Endometrial microvascular endothelial cells (primary cell): ENCODE measurements around the gene ZNF177. TPM values are rescaled to one million over a fixed set of nuclear protein-coding genes. Genes with fewer than 3 reads are reported as not detected.
"Not testable (repeated sequence)": the region's sequence is repeated elsewhere in the genome, so short reads cannot be mapped to it uniquely, and the experiment has no call there.

ENCODE experiments used
- in situ Hi-C: cut with HindIII; loops from 2 replicates; pipeline ENCODE4 v1.10.0; 2017; ENCODE audit warnings: low sequenced_read_pairs, low pct_unique_long_range_greater_than_20kb; ENCODE audit errors: inconsistent ontology term
- total RNA-seq: library from RNA; depleted of rRNA; stranded (reverse); fragments of >200 nt; gene quantifications from one replicate; pipeline ENCODE4 v1.2.3, GENCODE V29; 2015; ENCODE audit errors: inconsistent ontology term

The ZNF177 gene
- total RNA-seq = 0.56 TPM

DNA sequence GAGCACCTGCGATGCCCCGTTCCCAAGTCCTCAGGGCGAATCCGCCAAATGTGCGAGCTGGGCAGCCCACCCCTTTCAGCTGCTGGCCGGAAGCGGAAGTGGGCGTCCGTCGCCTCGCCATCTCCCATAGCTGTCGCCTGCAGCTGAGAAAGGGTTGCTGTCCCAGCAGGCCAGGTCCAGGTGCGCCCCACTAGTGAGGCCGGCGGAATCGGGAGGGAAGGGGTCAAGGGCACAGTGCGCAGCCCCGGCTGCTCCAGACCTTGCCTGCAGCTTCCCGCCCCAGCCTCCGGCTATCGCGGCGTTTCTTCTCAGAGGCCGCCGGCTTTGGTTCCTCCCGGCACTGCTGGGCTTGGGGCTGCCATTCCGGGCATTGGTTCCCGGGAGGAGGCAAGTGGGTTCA, at the start of gene ZNF177:
Gene ZNF177, plus strand, starts transcription at position 109 of the 400 bp plus-strand sequence. CDS start 15,299 bp downstream, outside the sequence.
- in situ Hi-C loops = no loop called here

DNA sequence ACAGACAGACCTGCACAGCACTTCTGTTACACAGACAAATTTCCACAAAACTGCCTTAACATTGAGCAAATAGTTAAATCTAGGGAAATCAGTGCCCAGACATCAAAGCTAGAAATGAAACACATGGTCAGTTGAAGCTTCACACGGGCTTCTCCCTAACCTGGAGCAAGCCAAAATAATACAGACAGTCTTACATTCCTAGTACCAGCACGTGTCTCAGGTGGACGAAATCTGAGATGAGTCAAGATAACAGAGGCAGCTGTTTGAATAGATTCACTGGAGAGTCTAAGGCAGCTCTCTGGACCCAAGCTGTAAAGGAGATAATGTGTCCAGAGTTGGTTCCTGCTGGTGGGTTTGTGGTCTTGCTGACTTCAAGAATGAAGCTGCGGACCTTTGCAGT, 49.1 kb upstream of the ZNF177 start:
- in situ Hi-C loops = no loop called here

- in situ Hi-C loops = no loop called here
Measured at GRCh38 chr19:9321338-9321737, 41.5 kb upstream of the ZNF177 start.

GRCh38 chr19:9321756-9322155, 41.1 kb upstream of the ZNF177 start:
- in situ Hi-C loops = not testable (repeated sequence)

GRCh38 chr19:9322201-9322600, 40.6 kb upstream of the ZNF177 start:
- in situ Hi-C loops = not testable (repeated sequence)

DNA sequence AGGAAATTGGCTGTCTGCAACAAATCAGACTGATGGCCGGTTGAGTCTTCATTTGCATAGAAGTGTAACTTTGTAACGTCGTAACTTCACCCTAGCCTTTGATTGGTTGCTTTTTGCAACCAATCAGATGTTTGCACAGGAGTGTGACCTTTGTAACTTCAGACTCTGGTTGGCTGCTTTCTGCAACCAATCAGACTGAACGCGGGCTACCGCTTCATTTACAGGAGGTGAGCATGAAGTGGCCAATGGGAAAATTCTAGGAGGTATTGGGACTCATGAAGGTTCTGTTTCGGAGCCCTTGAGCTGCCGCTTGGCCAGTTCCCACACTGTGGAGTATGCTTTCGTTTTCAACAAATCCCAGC, 39.3 kb upstream of the ZNF177 start:
- in situ Hi-C loops = no loop called here

DNA sequence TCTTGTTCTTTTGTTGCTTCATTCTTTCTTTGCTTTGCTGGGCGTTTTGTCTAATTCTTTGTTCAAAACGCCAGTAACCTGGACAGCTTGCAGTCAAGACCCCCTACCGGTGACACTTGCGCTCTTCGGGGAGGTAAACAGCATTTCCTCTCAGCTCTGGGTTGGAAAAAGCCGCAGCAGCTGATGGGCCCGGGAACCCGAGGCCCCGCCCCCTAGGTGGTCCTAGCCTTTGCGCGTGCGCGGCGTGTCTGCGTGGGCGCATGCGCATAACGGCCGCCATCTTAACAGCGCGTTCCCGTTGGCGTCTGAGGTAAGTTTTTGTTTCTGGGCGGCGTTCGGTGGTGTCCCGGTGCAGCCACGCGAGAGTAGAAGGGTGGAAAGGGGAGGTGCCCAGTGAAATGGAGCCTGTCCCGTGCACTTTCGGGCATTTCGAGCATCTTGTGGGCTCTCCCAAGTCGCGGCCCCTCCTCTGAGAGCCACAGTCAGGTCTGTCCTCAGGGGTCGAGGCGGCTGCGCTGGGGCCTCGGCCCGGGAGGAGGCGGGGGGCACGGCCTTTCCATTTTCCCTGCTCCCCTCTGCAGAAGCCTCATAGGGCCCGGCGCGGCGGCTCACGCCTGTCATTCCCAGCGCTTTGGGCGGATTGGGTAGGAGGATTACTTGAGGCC, 38.8 kb upstream of the ZNF177 start, which contains the start of gene ZNF559:
Gene ZNF559, plus strand, starts transcription at position 261 of the 665 bp plus-strand sequence. CDS start 14,371 bp downstream, outside the sequence.
- in situ Hi-C loops = no loop called here

GRCh38 chr19:9324584-9324962, 38.2 kb upstream of the ZNF177 start:
- in situ Hi-C loops = no loop called here

- in situ Hi-C loops = no loop called here
Measured at GRCh38 chr19:9329999-9330398, 32.8 kb upstream of the ZNF177 start.

DNA sequence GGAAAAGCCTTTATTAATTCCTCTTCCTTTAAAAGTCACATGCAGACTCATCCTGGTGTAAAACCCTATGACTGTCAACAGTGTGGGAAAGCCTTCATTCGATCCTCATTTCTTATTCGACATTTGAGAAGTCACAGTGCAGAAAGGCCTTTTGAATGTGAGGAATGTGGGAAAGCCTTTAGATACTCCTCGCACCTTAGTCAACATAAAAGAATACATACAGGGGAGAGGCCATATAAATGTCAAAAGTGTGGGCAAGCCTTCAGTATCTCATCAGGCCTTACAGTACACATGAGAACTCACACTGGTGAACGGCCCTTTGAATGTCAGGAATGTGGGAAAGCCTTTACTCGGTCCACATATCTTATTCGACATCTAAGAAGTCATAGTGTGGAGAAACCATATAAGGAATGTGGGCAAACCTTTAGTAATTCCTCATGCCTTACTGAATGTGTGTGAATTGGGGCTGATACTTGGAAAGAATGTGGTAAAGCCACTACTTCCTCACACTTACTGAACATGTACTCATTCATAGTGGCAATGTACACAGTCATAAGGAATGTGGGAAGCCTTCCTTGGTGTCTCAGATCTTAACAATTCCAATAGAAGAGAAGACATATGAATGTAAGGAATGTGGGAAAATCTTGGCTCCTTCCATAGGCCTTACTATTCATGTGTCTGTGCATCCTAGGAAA, 20.1 kb upstream of the ZNF177 start:
- in situ Hi-C loops = no loop called here

GRCh38 chr19:9345005-9345404, 17.8 kb upstream of the ZNF177 start:
- in situ Hi-C loops = no loop called here

DNA sequence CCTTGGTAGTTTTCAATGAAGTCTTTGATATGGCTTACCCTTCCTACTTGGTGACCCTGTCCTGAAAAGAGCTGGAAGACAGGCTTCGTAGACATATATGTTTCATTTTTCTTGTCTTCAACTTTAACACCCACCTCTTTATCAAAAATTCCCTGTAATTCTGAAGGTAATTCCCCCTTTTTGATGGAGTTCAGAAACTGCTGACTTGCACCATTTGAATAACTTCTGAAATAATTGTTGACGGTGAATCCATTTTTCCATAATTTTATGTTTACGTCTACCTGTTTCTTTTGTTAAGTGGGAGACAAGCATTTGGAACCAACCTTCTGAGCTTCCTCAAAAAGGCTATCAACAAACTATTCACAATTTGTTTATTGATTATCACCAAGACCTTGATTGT, 14.6 kb upstream of the ZNF177 start:
- in situ Hi-C loops = no loop called here

GRCh38 chr19:9348671-9349070, 14.1 kb upstream of the ZNF177 start:
- in situ Hi-C loops = no loop called here

- in situ Hi-C loops = no loop called here
Measured at GRCh38 chr19:9352505-9352904, 10.3 kb upstream of the ZNF177 start.

DNA sequence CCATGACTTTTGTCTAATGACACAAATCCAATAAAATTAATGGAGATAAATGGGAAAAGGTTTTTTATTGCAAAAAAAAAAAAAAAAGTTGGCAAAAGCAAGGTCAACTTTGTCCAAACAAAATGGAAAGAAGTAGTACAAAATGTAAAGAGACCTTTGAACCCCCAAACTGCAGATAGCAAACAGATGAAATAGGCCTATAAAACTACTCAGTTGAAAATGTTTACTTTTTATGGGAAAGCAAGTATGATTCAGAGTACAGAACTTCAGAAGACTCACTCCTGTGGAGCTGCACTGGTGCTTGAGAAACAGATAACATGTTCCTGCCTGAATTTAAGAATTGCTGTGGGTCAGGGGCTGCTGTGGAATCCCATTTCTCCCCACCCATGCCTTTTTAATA, 9.8 kb upstream of the ZNF177 start:
- in situ Hi-C loops = no loop called here

GRCh38 chr19:9354651-9355050, 8.2 kb upstream of the ZNF177 start:
- in situ Hi-C loops = no loop called here

- in situ Hi-C loops = no loop called here
Measured at GRCh38 chr19:9370738-9371619, 8.2 kb downstream of the ZNF177 start.

DNA sequence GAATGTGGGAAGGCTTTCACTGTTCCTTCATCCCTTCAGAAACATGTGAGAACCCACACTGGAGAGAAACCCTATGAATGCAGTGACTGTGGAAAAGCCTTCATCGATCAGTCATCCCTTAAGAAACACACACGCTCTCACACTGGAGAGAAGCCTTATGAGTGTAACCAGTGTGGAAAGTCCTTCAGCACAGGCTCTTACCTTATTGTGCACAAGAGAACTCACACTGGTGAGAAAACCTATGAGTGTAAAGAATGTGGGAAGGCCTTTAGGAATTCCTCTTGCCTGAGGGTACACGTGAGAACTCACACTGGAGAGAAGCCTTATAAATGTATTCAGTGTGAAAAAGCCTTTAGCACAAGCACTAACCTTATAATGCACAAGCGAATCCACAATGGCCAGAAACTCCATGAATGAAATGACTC, 18.6 kb downstream of the ZNF177 start:
- in situ Hi-C loops = no loop called here

DNA sequence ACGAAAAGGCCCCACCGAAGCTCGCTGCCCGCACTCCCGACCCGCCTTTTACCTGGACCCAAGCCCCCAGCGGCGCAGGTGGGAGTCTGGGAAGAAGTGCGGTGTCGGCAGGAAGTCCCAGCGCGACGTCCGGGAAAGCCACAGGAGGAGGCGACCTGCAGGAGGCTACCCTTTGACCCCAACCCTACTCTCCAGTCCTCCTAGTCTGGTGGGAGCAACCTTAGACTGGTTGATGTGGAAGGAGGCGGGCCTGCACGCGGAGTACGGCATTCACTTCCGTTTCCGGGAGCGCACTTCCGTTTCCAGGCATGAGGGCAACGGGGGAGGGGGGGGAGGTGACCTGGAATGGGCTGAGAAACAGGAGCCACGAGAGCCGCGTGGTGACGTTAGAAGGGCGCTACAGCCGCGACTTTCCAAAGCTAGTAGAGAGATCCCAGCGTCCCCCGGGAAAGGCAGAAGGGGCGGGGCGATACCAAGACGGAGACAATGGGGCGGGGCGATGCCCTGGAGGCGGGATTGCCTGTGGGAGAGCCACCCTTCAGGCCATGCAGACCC, 44.1 kb downstream of the ZNF177 start:
- in situ Hi-C loops = no loop called here
